ENCODE data around the gene MAPK11. TPM values are rescaled to one million over a fixed set of nuclear protein-coding genes. Genes with fewer than 3 reads are reported as not detected.

MAPK11 gene
- total and polyA plus RNA-seq, 10 of the 15 experiments (the other 5 are each of a cell fraction or from before 2014, with no cell fraction given) = 0.05 to 12.8 (median 3.7) TPM

DNA sequence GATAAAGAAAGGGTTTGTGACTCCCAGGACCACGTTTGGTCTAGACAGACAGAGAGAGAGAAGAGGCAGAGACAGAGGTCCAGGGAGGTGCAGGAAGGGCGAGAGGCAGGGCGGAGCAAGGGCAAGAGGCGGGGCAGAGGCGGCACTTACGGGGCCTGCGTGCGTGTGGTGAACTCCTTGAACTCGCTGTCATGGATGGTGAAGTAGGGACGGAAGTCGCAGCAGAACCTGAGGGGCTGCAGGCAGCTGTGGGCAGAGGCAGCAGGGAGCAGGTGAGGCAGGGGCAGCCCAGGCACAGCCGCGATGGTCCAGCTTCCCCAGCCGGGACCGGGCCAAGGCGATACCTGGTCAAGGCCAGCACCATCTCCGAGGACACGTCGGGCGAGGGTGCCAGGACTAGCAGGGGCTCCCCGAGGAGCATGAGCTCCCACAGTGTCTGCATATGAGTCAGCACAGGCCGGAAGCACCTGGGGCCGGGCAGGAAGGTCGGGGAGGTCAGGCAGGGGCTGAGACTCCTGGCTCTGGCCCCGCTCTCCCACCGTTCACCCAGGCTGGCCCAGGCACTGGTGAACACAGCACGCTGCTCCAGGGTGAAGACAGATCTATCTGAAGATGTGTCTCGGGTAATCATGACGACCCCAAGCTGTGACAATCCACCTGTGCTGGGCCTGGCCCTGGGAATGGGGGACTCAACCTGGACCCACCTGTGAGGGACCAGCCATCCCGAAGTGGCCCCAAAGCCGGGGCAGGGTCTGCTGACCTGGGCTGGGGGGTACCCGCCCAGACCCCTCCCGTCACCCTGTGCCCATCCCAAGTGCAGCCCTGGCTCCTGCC is 44.5 kb upstream of the MAPK11 start (continued):
- peak; percentile 88 for TF ChIP-seq IKZF1 (conservative IDR thresholded peaks at IDR 0.05)
- no peak for TF ChIP-seq RCOR1 (conservative IDR thresholded peaks at IDR 0.05; ENCODE audit: low read depth, low read length)
- TF ChIP-seq TCF12 (IDR thresholded peaks at IDR 0.05; ENCODE audit: low read depth, low read length) = peak; percentile 96
- TF ChIP-seq EED (IDR thresholded peaks at IDR 0.05; ENCODE audit: low read depth) = peak; percentile 68
- TF ChIP-seq, protein P1, sequence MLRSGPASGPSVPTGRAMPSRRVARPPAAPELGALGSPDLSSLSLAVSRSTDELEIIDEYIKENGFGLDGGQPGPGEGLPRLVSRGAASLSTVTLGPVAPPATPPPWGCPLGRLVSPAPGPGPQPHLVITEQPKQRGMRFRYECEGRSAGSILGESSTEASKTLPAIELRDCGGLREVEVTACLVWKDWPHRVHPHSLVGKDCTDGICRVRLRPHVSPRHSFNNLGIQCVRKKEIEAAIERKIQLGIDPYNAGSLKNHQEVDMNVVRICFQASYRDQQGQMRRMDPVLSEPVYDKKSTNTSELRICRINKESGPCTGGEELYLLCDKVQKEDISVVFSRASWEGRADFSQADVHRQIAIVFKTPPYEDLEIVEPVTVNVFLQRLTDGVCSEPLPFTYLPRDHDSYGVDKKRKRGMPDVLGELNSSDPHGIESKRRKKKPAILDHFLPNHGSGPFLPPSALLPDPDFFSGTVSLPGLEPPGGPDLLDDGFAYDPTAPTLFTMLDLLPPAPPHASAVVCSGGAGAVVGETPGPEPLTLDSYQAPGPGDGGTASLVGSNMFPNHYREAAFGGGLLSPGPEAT (IDR thresholded peaks at IDR 0.05; ENCODE audit: low read depth) = 0 out of 2 replicates have a peak, but pooled peaks have one; percentile 28
- peak; percentile 16; the same call in 1 of the 2 replicates for TF ChIP-seq BACH1 (IDR thresholded peaks at IDR 0.05; ENCODE audit: borderline replicate concordance)
- TF ChIP-seq CREB1 (IDR thresholded peaks at IDR 0.05; ENCODE audit: low read depth) = peak; percentile 59
- TF ChIP-seq MYB (IDR thresholded peaks at IDR 0.05; ENCODE audit: borderline replicate concordance, low read depth, low read length) = no peak
- no peak for TF ChIP-seq SMAD1 (IDR thresholded peaks at IDR 0.05; ENCODE audit: low read depth, partially characterized antibody)
- TF ChIP-seq RBBP5 (conservative IDR thresholded peaks at IDR 0.05) = no peak; the same call in 1 of the 2 replicates
- TF ChIP-seq KDM1A (IDR thresholded peaks at IDR 0.05; ENCODE audit: borderline replicate concordance) = no peak
- peak; percentile 51; the same call in 1 of the 2 replicates for TF ChIP-seq POLR2AphosphoS5 (IDR thresholded peaks at IDR 0.05; ENCODE audit: low read length)
- TF ChIP-seq PAX8 (IDR thresholded peaks at IDR 0.05) = no peak
- TF ChIP-seq MYC (IDR thresholded peaks at IDR 0.05; ENCODE audit: insufficient read depth, insufficient read length, insufficient replicate concordance, low read length, severe bottlenecking) = peak; percentile 71
- TF ChIP-seq RAD21 (IDR thresholded peaks at IDR 0.05; ENCODE audit: insufficient read depth, low read depth, low read length) = no peak
- TF ChIP-seq SRF (IDR thresholded peaks at IDR 0.05; ENCODE audit: low read depth in 2 of 2, low read length in 2 of 2) = no peak
- peak; percentile 87 for TF ChIP-seq POLR2A (IDR thresholded peaks at IDR 0.05; ENCODE audit: low read depth, low read length)
- TF ChIP-seq ZBED1 (IDR thresholded peaks at IDR 0.05; ENCODE audit: borderline replicate concordance) = no peak
- TF ChIP-seq ZSCAN29 (IDR thresholded peaks at IDR 0.05) = no peak
- peak; percentile 97 for TF ChIP-seq NR2F1 (conservative IDR thresholded peaks at IDR 0.05)
- peak; percentile 63; the same call in 1 of the 2 replicates for TF ChIP-seq BCL11A (IDR thresholded peaks at IDR 0.05; ENCODE audit: low read depth, low read length)
- TF ChIP-seq TARDBP (IDR thresholded peaks at IDR 0.05; ENCODE audit: borderline replicate concordance) = no peak
- TF ChIP-seq POU2F2 (IDR thresholded peaks at IDR 0.05; ENCODE audit: borderline replicate concordance, low read depth, low read length) = peak; percentile 7; the same call in 1 of the 3 replicates
- peak; percentile 22 for TF ChIP-seq RELA (IDR thresholded peaks at IDR 0.05; ENCODE audit: borderline replicate concordance, partially characterized antibody)
- peak; percentile 85; the same call in 1 of the 2 replicates for TF ChIP-seq CREM (IDR thresholded peaks at IDR 0.05; ENCODE audit: low read depth)
- TF ChIP-seq SREBF2 (IDR thresholded peaks at IDR 0.05; ENCODE audit: low read length) = no peak
- TF ChIP-seq NBN (IDR thresholded peaks at IDR 0.05) = peak; percentile 80
- peak; percentile 87; the same call in 1 of the 2 replicates for TF ChIP-seq PML (IDR thresholded peaks at IDR 0.05; ENCODE audit: low read length)
- peak; percentile 97 for TF ChIP-seq DPF2 (IDR thresholded peaks at IDR 0.05)
- TF ChIP-seq, protein P2, sequence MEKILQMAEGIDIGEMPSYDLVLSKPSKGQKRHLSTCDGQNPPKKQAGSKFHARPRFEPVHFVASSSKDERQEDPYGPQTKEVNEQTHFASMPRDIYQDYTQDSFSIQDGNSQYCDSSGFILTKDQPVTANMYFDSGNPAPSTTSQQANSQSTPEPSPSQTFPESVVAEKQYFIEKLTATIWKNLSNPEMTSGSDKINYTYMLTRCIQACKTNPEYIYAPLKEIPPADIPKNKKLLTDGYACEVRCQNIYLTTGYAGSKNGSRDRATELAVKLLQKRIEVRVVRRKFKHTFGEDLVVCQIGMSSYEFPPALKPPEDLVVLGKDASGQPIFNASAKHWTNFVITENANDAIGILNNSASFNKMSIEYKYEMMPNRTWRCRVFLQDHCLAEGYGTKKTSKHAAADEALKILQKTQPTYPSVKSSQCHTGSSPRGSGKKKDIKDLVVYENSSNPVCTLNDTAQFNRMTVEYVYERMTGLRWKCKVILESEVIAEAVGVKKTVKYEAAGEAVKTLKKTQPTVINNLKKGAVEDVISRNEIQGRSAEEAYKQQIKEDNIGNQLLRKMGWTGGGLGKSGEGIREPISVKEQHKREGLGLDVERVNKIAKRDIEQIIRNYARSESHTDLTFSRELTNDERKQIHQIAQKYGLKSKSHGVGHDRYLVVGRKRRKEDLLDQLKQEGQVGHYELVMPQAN (conservative IDR thresholded peaks at IDR 0.05) = peak; percentile 68; the same call in 1 of the 2 replicates
- peak in 1 of 2 experiments; percentile 61; a peak in 1 of 4 replicates for TF ChIP-seq ETV6 (conservative IDR thresholded peaks at IDR 0.05 in 1 of 2, IDR thresholded peaks at IDR 0.05 in 1 of 2; ENCODE audit: borderline replicate concordance in 1 of 2, low read depth in 1 of 2)

Measured in GM12878 (cell line).